Stimulated activated CD4-positive, alpha-beta T cell treated with anti-CD3 and anti-CD28 coated beads, Interleukin-4, amount 100 ng/mL, for 48 hours (primary cell): Measurements from ENCODE around the gene MTHFD1.

Source experiments
- DNase-seq, 2 donors: peaks; one replicate each; pipeline ENCODE4 v3.0.0-alpha.2; 2020; ENCODE audit warnings: low read depth in 2 of 2

Gene MTHFD1

DNA sequence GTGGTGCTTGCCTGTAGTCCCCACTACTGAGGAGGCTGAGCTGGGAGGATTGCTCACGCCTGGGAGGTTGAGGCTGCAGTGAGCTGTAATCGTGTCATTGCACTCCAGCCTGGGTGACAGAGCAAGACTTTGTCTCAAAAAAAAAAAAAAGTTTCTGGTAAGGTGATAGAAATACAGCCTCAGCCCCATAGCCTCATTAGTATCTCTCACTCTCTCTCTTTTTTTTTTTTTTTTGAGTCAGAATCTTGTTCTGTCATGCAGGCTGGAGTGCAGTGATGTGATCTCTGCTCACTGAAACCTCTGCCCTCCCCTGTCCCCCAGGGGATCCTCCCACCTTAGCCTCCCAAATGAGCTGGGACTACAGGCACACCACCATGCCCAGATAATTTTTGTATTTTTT, 19.2 kb downstream of the MTHFD1 start:
- DNase-seq, result no peak

DNA sequence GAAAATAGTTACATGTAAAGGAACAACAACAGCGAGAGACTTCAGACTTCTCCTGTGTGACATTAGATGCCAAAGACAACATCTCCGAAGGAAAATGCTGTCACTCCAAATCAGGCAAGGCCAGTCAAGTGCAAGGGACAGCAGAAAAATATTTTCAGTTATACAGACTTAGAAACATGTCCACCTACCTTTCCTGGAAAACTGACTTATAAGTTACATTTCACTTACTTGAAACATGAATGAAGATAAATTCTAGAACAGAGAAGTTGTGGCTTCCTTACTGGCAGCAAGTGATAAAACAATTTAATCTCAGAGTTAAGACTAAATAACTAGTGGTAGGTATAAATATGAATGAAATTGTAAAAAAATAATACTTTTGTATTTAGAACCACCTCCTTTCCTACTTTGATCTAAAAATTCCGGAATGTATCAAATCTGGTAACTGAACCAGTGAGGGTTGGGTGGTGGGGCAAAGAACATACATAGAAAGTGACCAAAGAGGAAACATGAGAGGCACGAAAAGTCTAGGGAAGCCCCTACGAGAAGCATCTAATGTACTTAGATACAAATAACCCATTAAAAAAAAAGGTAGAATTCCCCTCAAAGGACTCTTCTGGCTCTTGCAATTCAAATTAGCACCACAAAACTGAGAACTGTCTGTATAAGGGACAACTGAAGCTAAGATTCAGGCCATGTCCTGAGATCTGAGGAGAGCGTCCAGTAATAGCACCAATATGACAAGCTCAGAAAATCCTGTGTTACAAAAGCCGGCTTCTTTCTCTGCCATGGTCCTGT, 21.2 kb downstream of the MTHFD1 start:
- DNase-seq, result no peak

DNA sequence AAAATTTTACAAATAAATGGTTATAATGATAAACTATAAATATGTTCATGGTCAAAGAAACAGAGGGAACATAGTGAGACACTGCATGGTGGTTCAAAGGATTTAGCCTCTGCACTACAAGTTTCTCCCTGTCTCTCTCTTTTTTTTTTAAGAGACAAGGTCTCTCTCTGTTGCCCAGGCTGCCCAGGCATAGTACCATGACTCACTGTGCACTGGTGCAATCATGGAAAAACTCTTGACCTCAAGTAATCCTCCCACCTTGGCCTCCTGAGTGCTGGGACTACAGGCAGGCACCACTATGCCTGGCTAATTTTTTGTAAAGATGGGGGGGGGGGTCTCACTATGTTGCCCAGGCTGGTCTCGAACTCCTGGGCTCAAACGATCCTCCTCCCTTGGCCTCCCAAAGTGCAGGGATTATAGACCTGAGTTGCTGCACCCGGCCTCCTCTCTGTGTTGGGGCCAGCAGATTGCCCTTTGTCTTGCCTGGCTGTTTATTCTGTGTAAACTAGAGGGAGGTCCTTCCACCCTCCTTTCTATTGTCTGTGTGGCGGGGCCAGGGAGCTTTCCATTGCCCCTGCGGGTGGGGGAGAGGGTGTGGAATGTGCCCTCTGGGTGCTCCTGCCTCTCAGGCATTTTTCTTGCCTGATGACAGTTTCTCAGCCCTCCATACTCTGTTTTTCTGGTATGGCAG, 22.1 kb downstream of the MTHFD1 start:
- DNase-seq, result no peak

DNA sequence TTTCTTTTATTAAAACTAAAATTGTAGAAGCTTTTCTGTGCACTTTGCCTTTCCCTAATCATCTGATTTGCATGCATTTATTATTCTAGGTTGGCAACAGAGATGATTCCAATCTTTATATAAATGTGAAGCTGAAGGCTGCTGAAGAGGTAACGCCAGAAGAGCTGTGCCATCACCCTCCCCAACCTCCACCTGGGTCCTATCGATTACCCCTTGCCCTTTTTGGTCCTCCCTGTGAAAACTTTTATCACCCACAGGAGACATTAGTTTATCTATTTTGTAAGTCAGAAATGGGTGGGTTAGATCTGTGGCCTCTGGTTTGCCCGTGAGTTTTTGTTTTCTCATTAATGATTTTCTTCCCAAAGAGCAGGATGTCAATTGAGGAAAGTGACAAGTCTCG, 22.8 kb downstream of the MTHFD1 start:
- no peak for DNase-seq

DNA sequence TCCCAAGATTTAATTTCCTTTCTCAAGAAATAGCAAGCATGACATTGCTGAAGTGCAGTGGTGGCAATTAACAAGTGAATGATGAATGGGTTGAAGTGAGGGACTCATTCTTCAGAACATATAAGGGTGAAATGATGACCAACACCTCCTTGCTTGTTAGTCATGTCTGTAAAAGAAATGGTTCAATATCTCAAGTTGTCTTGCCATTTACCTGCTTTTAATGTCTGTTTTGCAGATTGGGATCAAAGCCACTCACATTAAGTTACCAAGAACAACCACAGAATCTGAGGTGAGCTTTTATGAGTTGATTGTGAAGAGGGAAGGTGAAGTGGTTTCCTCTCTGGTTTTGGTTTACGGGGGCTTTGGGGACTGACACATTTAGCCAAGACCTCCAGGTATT, 24.1 kb downstream of the MTHFD1 start:
- DNase-seq, result no peak

DNA sequence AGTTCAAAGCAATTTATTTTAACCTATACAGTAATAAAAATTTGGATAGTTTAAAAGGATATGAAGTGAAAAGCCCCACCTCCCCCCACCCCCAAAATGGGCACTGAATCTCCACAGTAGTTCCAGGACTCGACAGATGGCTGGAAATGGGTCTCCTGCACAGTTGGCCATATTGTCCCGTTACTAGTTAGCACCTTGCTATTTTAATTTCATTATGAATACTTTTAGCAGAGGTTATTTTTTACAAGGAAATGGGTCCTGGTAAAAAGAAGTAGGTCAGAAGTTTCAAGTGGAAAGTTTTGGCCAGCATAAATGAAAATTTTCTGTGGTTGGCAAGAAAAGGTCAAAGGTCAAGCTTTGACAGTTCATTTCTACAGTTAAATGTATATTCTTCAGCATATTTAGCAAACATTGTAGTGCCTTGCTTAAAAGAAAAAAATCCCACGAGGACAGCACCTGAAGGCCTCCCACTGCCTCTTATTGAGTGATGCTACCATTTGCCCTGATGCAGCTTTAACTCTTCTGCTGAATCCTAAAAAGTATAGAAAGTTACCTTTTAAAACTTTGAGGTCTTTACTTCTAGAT, 28.3 kb downstream of the MTHFD1 start:
- no peak for DNase-seq

GRCh38 chr14:64417055-64417770, 29.1 kb downstream of the MTHFD1 start:
- no peak for DNase-seq

DNA sequence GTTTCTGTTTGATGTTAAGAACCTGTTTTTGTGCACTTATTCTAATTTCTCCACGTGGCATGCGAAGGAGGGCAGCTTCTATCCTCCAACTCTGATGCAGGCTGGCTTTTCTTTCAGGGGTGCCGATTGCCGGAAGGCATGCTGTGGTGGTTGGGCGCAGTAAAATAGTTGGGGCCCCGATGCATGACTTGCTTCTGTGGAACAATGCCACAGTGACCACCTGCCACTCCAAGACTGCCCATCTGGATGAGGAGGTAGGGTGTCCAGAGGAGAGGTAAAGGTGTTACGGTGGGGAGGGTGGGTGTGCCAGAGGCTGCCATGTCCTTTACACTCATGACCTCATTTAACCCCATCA, 29.6 kb downstream of the MTHFD1 start:
- no peak for DNase-seq

DNA sequence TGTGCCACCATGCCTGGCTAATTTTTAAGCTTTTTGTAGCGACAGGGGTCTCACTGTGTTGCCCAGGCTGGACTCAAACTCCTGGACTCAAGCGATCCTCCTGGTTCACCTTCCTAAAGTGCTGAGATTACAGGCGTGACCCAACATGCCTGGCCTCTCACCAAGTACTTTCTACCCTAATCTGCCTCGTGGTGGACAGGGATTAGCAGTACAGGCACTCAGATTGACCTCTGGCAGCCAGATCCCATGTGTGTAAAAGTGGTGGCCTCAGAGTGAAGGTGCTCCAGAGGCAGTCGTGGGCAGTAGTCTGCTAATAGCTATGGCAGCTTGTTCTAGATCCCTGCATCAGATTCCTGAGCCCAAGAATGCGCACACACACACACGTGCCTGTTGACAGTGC, 30.9 kb downstream of the MTHFD1 start:
- no peak for DNase-seq

DNA sequence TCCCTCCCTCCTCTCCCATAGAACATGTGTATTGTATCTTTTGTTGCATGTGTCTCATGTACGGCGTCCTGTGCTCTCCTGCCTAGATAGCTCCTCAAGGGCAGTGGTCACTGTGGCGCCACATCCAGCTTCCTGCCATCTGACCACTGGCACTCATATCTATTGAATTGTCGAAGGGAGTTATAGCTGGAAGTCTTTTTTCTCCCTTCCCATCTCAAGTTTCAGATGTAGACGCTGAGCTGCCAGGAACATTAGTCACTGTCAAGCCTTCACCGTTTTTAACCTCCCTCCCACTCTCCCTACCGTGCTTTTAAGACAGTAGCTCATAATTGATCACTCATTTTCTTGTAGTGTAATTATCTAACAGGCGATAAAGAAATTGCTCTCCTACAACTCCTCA, 33.0 kb downstream of the MTHFD1 start:
- no peak for DNase-seq

- no peak for DNase-seq
These were observed 33.9 kb downstream of the MTHFD1 start for GRCh38 chr14:64422005-64422404.

GRCh38 chr14:64422756-64423155, 34.6 kb downstream of the MTHFD1 start:
- DNase-seq, result peak in 1 of 2 donors; percentile 9

GRCh38 chr14:64423987-64424386, 35.8 kb downstream of the MTHFD1 start:
- DNase-seq, result peak in 1 of 2 donors; percentile 6

GRCh38 chr14:64434528-64434927, 46.4 kb downstream of the MTHFD1 start:
- DNase-seq, result no peak

GRCh38 chr14:64438181-64438841, 50.2 kb downstream of the MTHFD1 start:
- DNase-seq, result no peak

DNA sequence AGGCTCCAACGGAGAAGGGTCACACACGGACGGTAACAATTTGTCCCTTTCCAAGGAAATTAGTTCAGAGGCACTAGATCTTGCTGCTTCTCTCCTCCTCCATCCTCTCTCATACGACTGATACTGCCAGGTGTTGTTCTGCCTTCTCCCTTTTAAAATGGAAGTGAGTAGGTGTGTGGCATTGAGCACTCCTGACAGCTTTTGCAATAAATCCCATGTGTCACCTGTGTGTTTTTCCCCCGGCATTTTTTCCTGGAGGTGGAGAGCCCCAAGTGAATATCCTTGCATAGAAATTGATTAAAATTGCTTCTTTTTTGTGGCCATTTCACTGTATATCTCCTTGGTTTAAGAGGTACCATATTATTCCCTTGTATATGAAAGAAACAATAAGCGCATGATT, 51.0 kb downstream of the MTHFD1 start:
- no peak for DNase-seq

GRCh38 chr14:64440494-64440893, 52.3 kb downstream of the MTHFD1 start:
- DNase-seq, result no peak

DNA sequence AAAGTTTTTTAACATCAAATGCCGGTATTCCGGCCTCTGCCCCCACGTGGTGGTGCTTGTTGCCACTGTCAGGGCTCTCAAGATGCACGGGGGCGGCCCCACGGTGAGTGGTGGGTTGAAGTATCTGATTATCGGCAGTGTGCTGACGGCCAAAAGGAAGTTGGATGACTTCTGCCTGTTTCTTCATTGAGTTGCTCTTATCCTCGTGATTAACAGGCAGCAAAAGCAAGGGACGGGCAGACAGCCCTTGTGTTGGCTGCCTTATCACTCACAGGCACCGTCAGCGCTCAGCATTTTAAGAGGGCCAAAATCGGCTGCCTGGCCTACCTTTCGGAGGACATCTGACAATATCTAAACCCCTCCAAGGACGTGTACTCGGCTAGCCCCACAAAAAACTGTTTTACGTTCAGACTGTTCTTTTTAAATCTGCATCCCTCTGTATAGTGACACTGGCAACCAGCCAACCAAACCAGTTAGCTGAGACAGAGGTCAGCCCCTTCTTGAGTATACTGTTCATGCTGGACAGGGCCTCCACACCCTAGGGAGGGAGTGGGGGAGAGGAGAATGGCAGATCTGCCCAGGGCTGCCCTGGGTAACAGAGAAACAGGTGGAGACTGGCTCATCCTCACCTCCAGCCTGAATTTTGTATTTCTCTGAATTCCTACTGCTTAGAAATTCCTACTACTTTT, 54.3 kb downstream of the MTHFD1 start:
- no peak for DNase-seq

DNA sequence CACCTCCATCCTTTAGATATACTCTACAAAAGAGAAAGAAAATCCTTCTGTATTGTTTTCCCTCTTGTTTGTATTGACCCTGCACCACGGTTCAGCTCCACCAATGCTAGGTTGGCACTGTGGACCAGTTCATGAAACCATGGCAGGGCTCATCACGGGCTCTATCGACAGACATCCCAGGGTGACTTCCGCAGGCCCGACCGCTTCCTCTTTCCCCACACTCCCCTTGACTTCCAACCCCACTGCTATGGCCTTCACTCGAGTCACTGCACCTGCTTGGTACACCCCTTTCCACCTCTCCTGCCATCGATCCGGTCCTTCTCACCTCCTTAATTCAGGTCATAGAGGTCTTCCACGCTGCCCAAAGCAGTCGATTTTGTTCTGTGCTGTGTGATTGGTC, 56.0 kb downstream of the MTHFD1 start:
- no peak for DNase-seq

- peak in 1 of 2 donors; percentile 14 for DNase-seq
These were observed 57.1 kb downstream of the MTHFD1 start for GRCh38 chr14:64444984-64445845.
